ENCODE data around the gene NKX1-1.

NKX1-1 gene

GRCh38 chr4:1364748-1365147 lies 41.5 kb downstream of the NKX1-1 start:
- Histone ChIP-seq H2BK5ac (ENCODE audit: low read depth, low read length, poor library complexity) (no peak overlapping the region), H3K79me2 (ENCODE audit: control insufficient read depth, insufficient read depth, low read length, poor library complexity) (no peaks in the 10 kb centered on the region), H3K4me3 (ENCODE audit: low read depth, low read length) (no peak overlapping the region), H4K8ac (ENCODE audit: low read depth, low read length) (no peak overlapping the region), H3K23ac (ENCODE audit: low read length) (no peak overlapping the region), H3K4ac (ENCODE audit: low read depth, low read length) (no peak overlapping the region), H3K79me1 (ENCODE audit: low read length) (no peaks in the 10 kb centered on the region), H3K4me1 (ENCODE audit: control insufficient read depth in 1 of 2, insufficient read depth in 2 of 2, low read length in 2 of 2) (no peaks in the 10 kb centered on the region), H2BK12ac (ENCODE audit: low read length) (no peak overlapping the region), H4K12ac (ENCODE audit: low read depth, low read length) (no peak overlapping the region), H3K4me2 (ENCODE audit: low read length) (no peak overlapping the region), H3K36me3 (ENCODE audit: control insufficient read depth in 1 of 2, insufficient read depth in 2 of 2, low read length in 2 of 2) (peaks cover 13 to 32% of the 10 kb centered on the region in 2 experiments), H3K9ac (ENCODE audit: low read length) (no peak overlapping the region), H3K27ac (ENCODE audit: low read depth, low read length) (no peak overlapping the region), H2AK5ac (ENCODE audit: low read length) (no peak overlapping the region), H3K18ac (ENCODE audit: low read length) (no peak overlapping the region), H2BK120ac (ENCODE audit: insufficient read depth, low read length, poor library complexity) (no peak overlapping the region), H3K27me3 (ENCODE audit: insufficient read depth, low read length) (no peaks in the 10 kb centered on the region), H4K91ac (ENCODE audit: low read depth, low read length) (no peak overlapping the region), H3K9me3 (ENCODE audit: insufficient read depth, low read depth, low read length) (no peaks in the 10 kb centered on the region), H3K14ac (ENCODE audit: low read length) (no peak overlapping the region), H2AFZ (ENCODE audit: insufficient read depth, low read length, poor library complexity) (no peak overlapping the region)
- WGBS (ENCODE audit: extremely low coverage, insufficient coverage, insufficient read length): no CpG with 5 or more reads among the region's 13 CpGs
- no peak for DNase-seq

GRCh38 chr4:1364217-1364616 lies 42.0 kb downstream of the NKX1-1 start:
- H3K18ac ChIP-seq (ENCODE audit: low read length): no peak overlapping the region
- no peaks in the 10 kb centered on the region for H3K9me3 ChIP-seq (ENCODE audit: insufficient read depth, low read depth, low read length)
- H4K91ac ChIP-seq (ENCODE audit: low read depth, low read length): no peak overlapping the region
- no peaks in the 10 kb centered on the region for H3K79me1 ChIP-seq (ENCODE audit: low read length)
- H3K4me2 ChIP-seq (ENCODE audit: low read length): no peak overlapping the region
- no peak overlapping the region for H3K27ac ChIP-seq (ENCODE audit: low read depth, low read length)
- H3K9ac ChIP-seq (ENCODE audit: low read length): no peak overlapping the region
- H4K8ac ChIP-seq (ENCODE audit: low read depth, low read length): no peak overlapping the region
- H4K12ac ChIP-seq (ENCODE audit: low read depth, low read length): no peak overlapping the region
- no peak overlapping the region for H2AK5ac ChIP-seq (ENCODE audit: low read length)
- H3K27me3 ChIP-seq (ENCODE audit: insufficient read depth, low read length): no peaks in the 10 kb centered on the region
- no peak for DNase-seq
- no peak overlapping the region for H3K23ac ChIP-seq (ENCODE audit: low read length)
- no CpG with 5 or more reads among the region's 18 CpGs for WGBS (ENCODE audit: extremely low coverage, insufficient coverage, insufficient read length)
- no peak overlapping the region for H2BK12ac ChIP-seq (ENCODE audit: low read length)
- H2BK120ac ChIP-seq (ENCODE audit: insufficient read depth, low read length, poor library complexity): no peak overlapping the region
- H2AFZ ChIP-seq (ENCODE audit: insufficient read depth, low read length, poor library complexity): no peak overlapping the region
- no peak overlapping the region for H3K4ac ChIP-seq (ENCODE audit: low read depth, low read length)
- H3K14ac ChIP-seq (ENCODE audit: low read length): no peak overlapping the region
- H3K4me3 ChIP-seq (ENCODE audit: low read depth, low read length): no peak overlapping the region
- H3K4me1 ChIP-seq (ENCODE audit: control insufficient read depth in 1 of 2, insufficient read depth in 2 of 2, low read length in 2 of 2): no peaks in the 10 kb centered on the region
- H3K36me3 ChIP-seq (ENCODE audit: control insufficient read depth in 1 of 2, insufficient read depth in 2 of 2, low read length in 2 of 2): peaks cover 13 to 35% of the 10 kb centered on the region in 2 experiments
- H2BK5ac ChIP-seq (ENCODE audit: low read depth, low read length, poor library complexity): no peak overlapping the region
- H3K79me2 ChIP-seq (ENCODE audit: control insufficient read depth, insufficient read depth, low read length, poor library complexity): no peaks in the 10 kb centered on the region

- H3K36me3 ChIP-seq (ENCODE audit: control insufficient read depth in 1 of 2, insufficient read depth in 2 of 2, low read length in 2 of 2): peaks cover 19 to 34% of the 10 kb centered on the region in 2 experiments
- no peak overlapping the region for H2BK5ac ChIP-seq (ENCODE audit: low read depth, low read length, poor library complexity)
- no peak overlapping the region for H3K18ac ChIP-seq (ENCODE audit: low read length)
- no peak overlapping the region for H4K12ac ChIP-seq (ENCODE audit: low read depth, low read length)
- H2BK12ac ChIP-seq (ENCODE audit: low read length): no peak overlapping the region
- DNase-seq: no peak
- no peak overlapping the region for H3K27ac ChIP-seq (ENCODE audit: low read depth, low read length)
- no peaks in the 10 kb centered on the region for H3K79me2 ChIP-seq (ENCODE audit: control insufficient read depth, insufficient read depth, low read length, poor library complexity)
- H3K4ac ChIP-seq (ENCODE audit: low read depth, low read length): no peak overlapping the region
- no peak overlapping the region for H2AK5ac ChIP-seq (ENCODE audit: low read length)
- no peak overlapping the region for H2AFZ ChIP-seq (ENCODE audit: insufficient read depth, low read length, poor library complexity)
- no peaks in the 10 kb centered on the region for H3K79me1 ChIP-seq (ENCODE audit: low read length)
- no peak overlapping the region for H3K14ac ChIP-seq (ENCODE audit: low read length)
- H3K4me1 ChIP-seq (ENCODE audit: control insufficient read depth in 1 of 2, insufficient read depth in 2 of 2, low read length in 2 of 2): no peaks in the 10 kb centered on the region
- H3K27me3 ChIP-seq (ENCODE audit: insufficient read depth, low read length): no peaks in the 10 kb centered on the region
- no peak overlapping the region for H4K91ac ChIP-seq (ENCODE audit: low read depth, low read length)
- H3K4me3 ChIP-seq (ENCODE audit: low read depth, low read length): no peak overlapping the region
- H3K4me2 ChIP-seq (ENCODE audit: low read length): no peak overlapping the region
- H3K9me3 ChIP-seq (ENCODE audit: insufficient read depth, low read depth, low read length): no peaks in the 10 kb centered on the region
- H3K23ac ChIP-seq (ENCODE audit: low read length): no peak overlapping the region
- H4K8ac ChIP-seq (ENCODE audit: low read depth, low read length): no peak overlapping the region
- H2BK120ac ChIP-seq (ENCODE audit: insufficient read depth, low read length, poor library complexity): no peak overlapping the region
- no CpG with 5 or more reads among the region's 11 CpGs for WGBS (ENCODE audit: extremely low coverage, insufficient coverage, insufficient read length)
- H3K9ac ChIP-seq (ENCODE audit: low read length): no peak overlapping the region
These were observed 42.7 kb downstream of the NKX1-1 start for GRCh38 chr4:1363513-1363912.

GRCh38 chr4:1362521-1362920 lies 43.7 kb downstream of the NKX1-1 start:
- Histone ChIP-seq H4K8ac (ENCODE audit: low read depth, low read length) (no peak overlapping the region), H3K27ac (ENCODE audit: low read depth, low read length) (no peak overlapping the region), H3K14ac (ENCODE audit: low read length) (no peak overlapping the region), H2BK120ac (ENCODE audit: insufficient read depth, low read length, poor library complexity) (no peak overlapping the region), H3K18ac (ENCODE audit: low read length) (no peak overlapping the region), H3K4ac (ENCODE audit: low read depth, low read length) (no peak overlapping the region), H2BK12ac (ENCODE audit: low read length) (no peak overlapping the region), H3K9me3 (ENCODE audit: insufficient read depth, low read depth, low read length) (no peaks in the 10 kb centered on the region), H3K9ac (ENCODE audit: low read length) (no peak overlapping the region), H3K4me1 (ENCODE audit: control insufficient read depth in 1 of 2, insufficient read depth in 2 of 2, low read length in 2 of 2) (no peaks in the 10 kb centered on the region), H2AFZ (ENCODE audit: insufficient read depth, low read length, poor library complexity) (no peak overlapping the region), H3K79me1 (ENCODE audit: low read length) (no peaks in the 10 kb centered on the region), H4K91ac (ENCODE audit: low read depth, low read length) (no peak overlapping the region), H4K12ac (ENCODE audit: low read depth, low read length) (no peak overlapping the region), H3K79me2 (ENCODE audit: control insufficient read depth, insufficient read depth, low read length, poor library complexity) (no peaks in the 10 kb centered on the region), H2BK5ac (ENCODE audit: low read depth, low read length, poor library complexity) (no peak overlapping the region), H3K4me2 (ENCODE audit: low read length) (no peak overlapping the region), H3K4me3 (ENCODE audit: low read depth, low read length) (no peak overlapping the region), H3K36me3 (ENCODE audit: control insufficient read depth in 1 of 2, insufficient read depth in 2 of 2, low read length in 2 of 2) (peaks cover 25 to 32% of the 10 kb centered on the region in 2 experiments), H3K27me3 (ENCODE audit: insufficient read depth, low read length) (no peaks in the 10 kb centered on the region), H3K23ac (ENCODE audit: low read length) (no peak overlapping the region), H2AK5ac (ENCODE audit: low read length) (no peak overlapping the region)
- WGBS (ENCODE audit: extremely low coverage, insufficient coverage, insufficient read length): no CpG with 5 or more reads among the region's 17 CpGs
- no peak for DNase-seq

Data from trophoblast cell (in vitro differentiated cells and primary cell).